Measurements from ENCODE around the gene ZNF154.
A peak's percentile ranks its signal among the peaks of the same experiment; 100 is the strongest.

ZNF154 gene

GRCh38 chr19:57675881-57676280 lies 33.1 kb downstream of the ZNF154 start:
- no peak for DNase-seq (ENCODE audit: low spot score)

GRCh38 chr19:57672466-57672865 lies 36.5 kb downstream of the ZNF154 start:
- DNase-seq (ENCODE audit: low spot score), result no peak

- DNase-seq (ENCODE audit: low spot score), result no peak
These were observed 37.7 kb downstream of the ZNF154 start for GRCh38 chr19:57671124-57671895.

- no peak for DNase-seq (ENCODE audit: low spot score)
These were observed 40.4 kb downstream of the ZNF154 start, which contains the start of gene ZSCAN4 for GRCh38 chr19:57668635-57669034. Gene ZSCAN4 (plus strand): TSS chr19:57668935. CDS start chr19:57676146, 7,211 bp downstream.

- DNase-seq (ENCODE audit: low spot score), result no peak
These were observed 41.8 kb downstream of the ZNF154 start for GRCh38 chr19:57667228-57667627.

GRCh38 chr19:57665261-57665806 lies 43.7 kb downstream of the ZNF154 start:
- no peak for DNase-seq (ENCODE audit: low spot score)

GRCh38 chr19:57664269-57665127 lies 44.5 kb downstream of the ZNF154 start:
- peak; percentile 21 for DNase-seq (ENCODE audit: low spot score)

- no peak for DNase-seq (ENCODE audit: low spot score)
These were observed 52.7 kb downstream of the ZNF154 start for GRCh38 chr19:57656346-57656745.

GRCh38 chr19:57655443-57655842 lies 53.6 kb downstream of the ZNF154 start:
- no peak for DNase-seq (ENCODE audit: low spot score)

GRCh38 chr19:57653689-57654088 lies 55.3 kb downstream of the ZNF154 start:
- DNase-seq (ENCODE audit: low spot score), result no peak

- DNase-seq (ENCODE audit: low spot score), result no peak
These were observed 57.4 kb downstream of the ZNF154 start for GRCh38 chr19:57651654-57651996.

GRCh38 chr19:57648331-57649003 lies 60.5 kb downstream of the ZNF154 start:
- no peak for DNase-seq (ENCODE audit: low spot score)
